ENCODE measurements around the gene EPHB1.
"Not testable (repeated sequence)": the region's sequence is repeated elsewhere in the genome, so short reads cannot be mapped to it uniquely, and the experiment has no call there.

EPHB1 gene

DNA sequence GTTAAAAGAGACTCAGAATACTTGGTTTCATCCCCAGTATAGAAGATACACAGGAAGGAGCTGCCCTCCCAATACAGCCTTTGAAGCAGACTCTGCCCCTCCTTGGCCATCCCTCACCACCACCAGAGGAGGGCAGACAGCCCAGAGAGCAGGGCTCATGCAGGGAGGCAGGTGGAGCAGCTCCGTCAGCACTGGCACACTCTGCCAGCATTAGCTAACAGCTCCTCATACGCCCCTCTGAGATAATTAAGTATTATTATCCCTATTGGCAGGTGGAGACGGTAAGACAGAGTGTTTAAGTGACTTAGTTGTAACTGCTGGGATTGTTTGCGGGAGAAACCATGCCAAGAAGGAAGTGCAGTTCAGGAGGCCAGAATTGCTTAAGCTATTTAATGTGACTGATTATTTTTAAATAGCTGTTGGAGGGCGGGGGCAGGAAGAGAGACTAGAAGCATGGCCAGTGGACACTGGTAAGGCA, 434.0 kb downstream of the EPHB1 start:
- DNase-seq, result peak; percentile 96

DNA sequence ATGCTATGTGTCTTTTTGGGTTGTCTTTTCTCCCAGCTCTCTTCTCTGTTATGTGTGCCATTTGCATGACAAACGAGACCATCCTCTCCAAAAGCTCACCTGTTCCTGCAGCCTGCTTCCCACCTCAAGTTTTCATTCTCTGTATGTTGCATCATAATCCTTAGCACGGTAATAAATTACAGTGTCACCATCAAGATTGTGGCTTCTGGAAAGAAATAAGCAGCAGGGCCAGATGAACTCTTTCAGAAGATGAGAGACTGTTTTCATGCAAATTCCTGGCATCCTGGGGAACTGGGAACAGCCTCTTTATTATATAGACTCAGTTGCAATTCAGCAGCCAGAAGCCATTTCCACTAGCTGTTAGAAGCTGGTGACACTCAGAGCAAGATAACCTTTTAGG, 436.7 kb downstream of the EPHB1 start:
- DNase-seq, result peak; percentile 59

GRCh38 chr3:135232226-135232625, 437.2 kb downstream of the EPHB1 start:
- no peak for DNase-seq

- not testable (repeated sequence) for DNase-seq
These were observed 438.4 kb downstream of the EPHB1 start for GRCh38 chr3:135233476-135233875.

DNA sequence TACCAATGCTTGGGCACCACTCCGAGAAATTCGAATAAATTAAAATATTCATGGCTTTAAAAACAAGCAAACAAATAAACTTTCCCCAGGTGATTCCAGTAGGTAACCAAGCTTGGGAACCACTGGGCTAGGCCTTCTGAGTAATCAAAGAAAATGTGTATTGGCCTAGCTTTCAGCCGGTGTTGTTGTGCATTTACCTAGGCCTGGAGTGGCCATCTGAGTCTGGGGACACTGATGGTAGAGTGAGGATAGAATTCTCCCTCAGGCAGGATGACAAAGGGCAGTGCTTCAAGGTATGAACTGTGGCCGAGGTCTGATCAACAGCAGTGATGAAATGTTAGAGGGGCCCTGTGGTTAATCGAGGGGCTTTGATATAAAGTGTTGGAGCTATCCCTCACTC, 440.5 kb downstream of the EPHB1 start:
- DNase-seq, result no peak

DNA sequence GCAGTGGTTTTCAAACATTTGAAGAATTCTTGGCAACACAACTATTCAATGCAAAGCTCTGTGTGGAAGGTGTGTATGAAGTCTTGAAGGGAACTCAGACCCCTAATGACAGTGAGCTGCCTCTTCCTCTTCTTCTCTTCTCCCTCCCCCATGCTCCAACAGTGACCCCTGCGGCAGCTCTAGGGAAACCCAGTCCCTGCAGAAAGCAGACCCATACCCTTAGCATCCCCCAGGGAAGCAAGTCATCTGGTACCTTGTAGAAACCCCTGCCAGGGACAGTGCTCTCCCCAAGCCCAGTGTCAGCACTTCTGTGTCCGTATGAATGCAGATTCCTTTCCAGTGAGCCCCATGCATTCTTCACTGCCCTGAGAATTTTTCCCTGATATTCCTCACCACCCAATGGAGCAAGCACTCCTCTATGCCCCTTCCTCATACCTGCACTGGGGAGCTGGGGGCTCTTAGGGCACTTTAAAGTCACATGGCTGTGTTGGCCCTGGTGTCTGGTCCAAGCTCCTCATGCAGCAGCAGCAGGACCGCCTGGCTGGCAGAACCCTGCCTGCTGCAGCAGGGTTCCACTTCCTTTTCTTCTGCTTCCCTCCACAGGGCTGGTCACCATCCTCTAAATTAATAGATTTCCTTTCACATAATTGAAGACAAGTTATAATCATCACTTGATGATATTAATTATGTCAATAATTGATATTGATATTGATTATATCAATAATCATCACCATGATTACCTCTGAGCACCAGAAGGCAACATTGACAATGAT, 442.5 kb downstream of the EPHB1 start:
- DNase-seq, result no peak

DNA sequence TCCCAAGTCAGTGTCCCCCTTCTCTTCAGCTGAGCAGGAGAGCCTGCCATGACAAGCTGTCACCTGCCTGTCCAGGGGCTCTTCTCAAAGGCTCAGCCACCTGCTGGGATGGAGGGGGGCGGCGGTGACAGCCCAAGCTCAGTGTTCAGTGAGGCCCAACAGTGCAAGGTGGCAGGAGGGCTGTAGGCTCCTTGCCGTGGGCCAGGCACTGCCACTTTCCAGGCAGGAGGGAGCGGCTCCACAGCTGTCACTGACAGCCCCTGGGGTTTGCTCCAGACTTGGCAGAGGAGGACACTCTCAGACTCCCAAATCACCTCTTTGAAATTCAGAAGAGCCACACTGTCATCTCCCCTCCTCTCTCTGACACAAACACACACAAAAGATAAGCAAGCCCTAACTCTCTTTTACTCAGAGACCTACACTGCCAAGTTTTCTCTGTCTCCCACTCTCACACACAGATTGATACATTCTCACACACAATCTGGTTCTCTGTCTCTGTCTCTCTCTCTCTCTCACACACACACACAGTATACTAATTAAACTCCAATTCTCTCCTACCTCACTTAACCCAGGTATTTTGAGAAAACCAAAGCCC, 443.3 kb downstream of the EPHB1 start:
- no peak for DNase-seq

DNA sequence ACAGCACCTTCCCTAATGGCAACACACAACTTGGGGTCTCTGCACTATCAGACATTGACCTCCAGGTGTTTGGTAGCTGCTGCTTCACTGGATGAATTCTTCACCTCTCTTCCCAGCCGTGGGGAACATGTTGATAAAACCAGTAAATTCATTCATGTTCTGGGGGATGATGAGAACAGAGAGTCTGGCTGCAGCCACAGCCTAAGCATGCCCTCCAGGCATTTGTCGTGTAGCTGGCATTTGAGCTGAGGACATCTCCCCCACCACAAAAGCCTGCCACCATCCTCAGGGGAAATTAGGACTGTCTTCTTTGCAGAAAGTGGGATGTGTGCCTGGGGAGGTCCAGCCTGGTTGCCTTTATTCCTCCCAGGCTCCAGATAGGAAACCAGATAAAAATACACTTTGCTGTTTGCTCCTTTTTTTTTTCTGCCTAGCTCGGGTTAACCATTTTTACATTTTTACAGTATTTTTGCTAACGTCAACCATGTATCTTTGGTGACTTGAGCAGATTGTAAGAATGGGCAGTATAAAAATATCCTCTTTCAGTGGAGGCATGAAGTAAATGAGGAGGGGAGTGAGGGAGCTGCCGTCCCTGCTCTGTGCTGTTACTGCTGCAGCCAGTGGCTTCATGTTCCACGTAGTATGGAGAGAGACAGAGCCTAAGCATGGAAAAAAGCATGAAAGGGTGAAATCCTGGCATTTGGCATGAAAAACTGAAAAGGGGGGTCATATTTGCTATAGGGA, 444.0 kb downstream of the EPHB1 start:
- no peak for DNase-seq

DNA sequence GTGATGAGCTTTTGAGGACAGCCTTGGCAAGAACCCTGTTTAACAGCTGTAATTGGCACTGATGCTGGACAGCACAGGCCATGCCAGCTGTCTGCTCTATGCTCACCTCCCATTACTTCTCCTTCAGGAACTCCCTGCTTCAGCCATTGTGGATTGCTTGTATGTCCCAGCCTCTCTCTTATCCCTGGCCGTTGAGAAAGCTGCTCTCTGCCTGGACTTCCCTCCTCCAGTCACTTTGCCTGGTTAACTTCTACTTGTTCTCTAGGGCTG, 444.5 kb downstream of the EPHB1 start:
- no peak for DNase-seq

- no peak for DNase-seq
These were observed 445.4 kb downstream of the EPHB1 start for GRCh38 chr3:135240426-135240825.

DNA sequence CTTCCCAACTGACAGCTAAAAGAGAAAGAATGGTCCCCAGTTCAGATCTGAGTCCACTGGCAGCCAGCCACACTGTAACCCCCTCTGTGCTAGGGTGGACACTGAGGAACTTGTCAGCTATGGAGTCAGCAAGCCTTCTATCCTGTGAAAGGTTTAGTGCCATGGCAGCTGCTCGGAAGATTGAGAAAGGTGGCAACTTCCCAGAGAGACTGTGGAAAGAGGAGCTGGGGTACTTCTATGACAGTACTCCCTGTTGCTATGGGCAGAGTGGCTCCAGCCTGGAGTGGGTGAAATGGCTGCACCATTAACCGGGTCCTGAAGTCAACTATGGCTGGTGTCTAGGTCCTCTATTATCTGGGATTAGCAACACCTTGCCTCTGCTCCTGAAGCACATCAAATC, 447.2 kb downstream of the EPHB1 start:
- DNase-seq, result no peak

- no peak for DNase-seq
These were observed 448.6 kb downstream of the EPHB1 start for GRCh38 chr3:135243616-135244015.

DNA sequence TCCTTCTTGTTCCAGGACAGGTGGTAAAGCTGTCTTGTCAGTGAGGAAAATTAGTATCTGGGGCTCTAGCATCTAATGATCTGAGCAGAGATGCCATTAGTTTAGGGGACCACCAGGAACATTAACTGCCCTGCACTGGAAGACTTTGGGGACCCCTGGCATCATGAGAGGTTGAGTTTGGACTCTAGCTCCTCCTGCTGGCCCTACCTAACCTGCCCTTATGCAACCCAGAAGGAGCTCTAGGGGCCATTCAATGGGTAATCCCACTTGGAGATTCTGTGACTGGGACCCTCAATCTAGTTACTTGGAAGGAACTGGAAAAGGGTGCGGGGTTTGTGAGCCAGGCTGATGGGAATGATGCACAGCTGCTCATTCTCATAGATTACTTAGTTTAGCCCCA, 451.0 kb downstream of the EPHB1 start:
- no peak for DNase-seq

DNA sequence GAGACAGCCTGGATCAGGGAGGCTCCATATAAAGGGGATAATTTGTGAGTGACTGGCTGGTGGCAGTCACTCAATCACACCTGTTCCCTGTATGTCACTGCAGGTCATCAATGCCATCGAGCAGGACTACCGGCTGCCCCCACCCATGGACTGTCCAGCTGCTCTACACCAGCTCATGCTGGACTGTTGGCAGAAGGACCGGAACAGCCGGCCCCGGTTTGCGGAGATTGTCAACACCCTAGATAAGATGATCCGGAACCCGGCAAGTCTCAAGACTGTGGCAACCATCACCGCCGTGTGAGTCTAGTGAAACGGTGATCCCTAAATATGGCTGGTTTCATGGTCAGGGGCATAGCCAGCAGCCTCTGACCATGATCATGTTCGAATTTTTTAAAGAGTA, 453.2 kb downstream of the EPHB1 start:
- DNase-seq, result no peak

GRCh38 chr3:135249186-135249585, 454.1 kb downstream of the EPHB1 start:
- DNase-seq, result no peak

DNA sequence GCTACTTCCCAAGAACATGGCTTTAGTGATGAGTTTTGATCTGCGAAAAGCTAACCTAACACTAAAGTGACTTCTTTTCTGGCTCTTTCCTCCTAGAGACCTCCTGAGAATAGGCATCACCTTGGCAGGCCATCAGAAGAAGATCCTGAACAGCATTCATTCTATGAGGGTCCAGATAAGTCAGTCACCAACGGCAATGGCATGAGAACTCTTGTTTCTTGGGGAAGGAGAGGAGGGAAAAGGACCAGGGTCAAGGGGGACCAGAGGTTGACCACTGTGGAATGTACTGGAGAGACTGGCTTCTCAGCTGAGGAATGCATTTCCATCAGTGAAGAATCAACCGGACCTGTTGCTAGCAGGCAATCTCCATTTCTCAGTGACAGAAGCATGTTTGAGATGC, 463.9 kb downstream of the EPHB1 start:
- no peak for DNase-seq

GRCh38 chr3:135260025-135260424, 465.0 kb downstream of the EPHB1 start:
- no peak for DNase-seq

GRCh38 chr3:135261214-135261775, 466.2 kb downstream of the EPHB1 start:
- DNase-seq, result no peak

DNA sequence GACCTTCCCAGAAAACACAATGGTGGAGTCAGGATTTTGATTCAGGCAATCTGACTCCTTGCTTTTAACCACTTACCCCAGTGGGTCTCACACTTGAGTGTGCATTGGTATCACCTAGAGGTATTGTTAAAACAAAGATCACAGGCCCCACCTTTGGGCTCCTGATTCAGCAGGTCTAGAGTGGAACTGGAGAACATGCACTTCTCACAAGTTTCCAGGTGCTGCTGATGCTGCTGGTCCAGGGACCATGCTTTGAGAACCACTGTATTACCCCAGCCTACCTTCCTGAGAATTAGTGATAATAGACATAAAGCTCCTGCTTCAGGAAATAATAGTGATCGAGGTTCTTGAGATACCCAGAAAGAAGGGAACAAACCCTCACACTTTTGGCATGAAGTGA, 466.9 kb downstream of the EPHB1 start:
- no peak for DNase-seq

- no peak for DNase-seq
These were observed 467.4 kb downstream of the EPHB1 start for GRCh38 chr3:135262441-135262840.

DNA sequence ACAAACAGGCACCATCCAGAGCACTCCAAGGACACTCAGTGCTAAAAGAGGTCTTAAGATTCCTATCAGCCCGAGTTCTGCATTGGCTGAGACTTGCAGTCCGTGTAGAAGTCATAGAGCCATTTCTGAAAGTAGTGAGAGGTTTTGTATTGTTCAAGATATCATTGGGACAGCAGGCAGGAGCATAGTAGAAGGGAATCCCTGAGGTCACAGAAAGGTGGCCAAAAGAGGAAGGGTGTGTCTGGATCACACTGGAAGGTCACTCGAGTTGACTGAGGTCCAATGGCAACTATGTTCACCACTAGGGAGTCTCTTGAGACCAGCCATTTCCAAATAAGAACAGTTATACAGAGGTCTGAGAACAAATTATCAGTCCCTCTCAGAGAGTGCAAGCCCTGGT, 468.3 kb downstream of the EPHB1 start:
- no peak for DNase-seq

GRCh38 chr3:135267487-135267886, 472.4 kb downstream of the EPHB1 start:
- no peak for DNase-seq

GRCh38 chr3:135268941-135269532, 474.0 kb downstream of the EPHB1 start:
- peak; percentile 70 for DNase-seq

All from NCI-H748 treated with DMSO at 0.1 percent for 48 hours (cell line).